ENCODE data around the gene ZNF423.

DNA sequence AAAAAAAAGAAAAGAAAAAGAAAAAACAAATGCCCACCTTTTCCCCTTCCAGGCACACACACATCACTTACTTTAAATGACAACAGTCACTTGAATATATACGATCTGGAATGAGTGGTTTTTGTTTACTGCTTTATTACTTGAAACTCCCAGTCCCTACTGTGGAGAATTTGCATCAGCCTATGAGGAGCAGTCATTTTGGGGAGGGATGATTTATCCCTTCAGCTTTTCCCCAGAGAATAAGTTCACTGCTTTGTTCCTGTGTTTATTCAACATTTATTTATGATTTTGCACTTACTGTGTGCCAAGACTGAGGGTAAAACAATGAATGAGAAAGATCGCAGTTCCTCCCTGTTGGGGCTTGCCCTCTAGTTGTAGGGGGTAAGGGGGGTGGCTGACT lies 4.7 kb upstream of the ZNF423 start:
- TF ChIP-seq ZFP36 (IDR thresholded peaks at IDR 0.05; ENCODE audit: low read depth, low read length, partially characterized antibody) (no peak), EZH2 (IDR thresholded peaks at IDR 0.05; ENCODE audit: borderline replicate concordance, low read depth, low read length) (no peak), FOS (IDR thresholded peaks at IDR 0.05; ENCODE audit: extremely low read depth, insufficient read length) (no peak), TRIM28 (IDR thresholded peaks at IDR 0.05) (no peak)
- TF ChIP-seq, protein P1, sequence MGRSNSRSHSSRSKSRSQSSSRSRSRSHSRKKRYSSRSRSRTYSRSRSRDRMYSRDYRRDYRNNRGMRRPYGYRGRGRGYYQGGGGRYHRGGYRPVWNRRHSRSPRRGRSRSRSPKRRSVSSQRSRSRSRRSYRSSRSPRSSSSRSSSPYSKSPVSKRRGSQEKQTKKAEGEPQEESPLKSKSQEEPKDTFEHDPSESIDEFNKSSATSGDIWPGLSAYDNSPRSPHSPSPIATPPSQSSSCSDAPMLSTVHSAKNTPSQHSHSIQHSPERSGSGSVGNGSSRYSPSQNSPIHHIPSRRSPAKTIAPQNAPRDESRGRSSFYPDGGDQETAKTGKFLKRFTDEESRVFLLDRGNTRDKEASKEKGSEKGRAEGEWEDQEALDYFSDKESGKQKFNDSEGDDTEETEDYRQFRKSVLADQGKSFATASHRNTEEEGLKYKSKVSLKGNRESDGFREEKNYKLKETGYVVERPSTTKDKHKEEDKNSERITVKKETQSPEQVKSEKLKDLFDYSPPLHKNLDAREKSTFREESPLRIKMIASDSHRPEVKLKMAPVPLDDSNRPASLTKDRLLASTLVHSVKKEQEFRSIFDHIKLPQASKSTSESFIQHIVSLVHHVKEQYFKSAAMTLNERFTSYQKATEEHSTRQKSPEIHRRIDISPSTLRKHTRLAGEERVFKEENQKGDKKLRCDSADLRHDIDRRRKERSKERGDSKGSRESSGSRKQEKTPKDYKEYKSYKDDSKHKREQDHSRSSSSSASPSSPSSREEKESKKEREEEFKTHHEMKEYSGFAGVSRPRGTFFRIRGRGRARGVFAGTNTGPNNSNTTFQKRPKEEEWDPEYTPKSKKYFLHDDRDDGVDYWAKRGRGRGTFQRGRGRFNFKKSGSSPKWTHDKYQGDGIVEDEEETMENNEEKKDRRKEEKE (IDR thresholded peaks at IDR 0.05; ENCODE audit: borderline replicate concordance in 1 of 2, control insufficient read depth in 1 of 2, low read depth in 2 of 2, low read length in 1 of 2) = no peak
- TF ChIP-seq, protein P2, sequence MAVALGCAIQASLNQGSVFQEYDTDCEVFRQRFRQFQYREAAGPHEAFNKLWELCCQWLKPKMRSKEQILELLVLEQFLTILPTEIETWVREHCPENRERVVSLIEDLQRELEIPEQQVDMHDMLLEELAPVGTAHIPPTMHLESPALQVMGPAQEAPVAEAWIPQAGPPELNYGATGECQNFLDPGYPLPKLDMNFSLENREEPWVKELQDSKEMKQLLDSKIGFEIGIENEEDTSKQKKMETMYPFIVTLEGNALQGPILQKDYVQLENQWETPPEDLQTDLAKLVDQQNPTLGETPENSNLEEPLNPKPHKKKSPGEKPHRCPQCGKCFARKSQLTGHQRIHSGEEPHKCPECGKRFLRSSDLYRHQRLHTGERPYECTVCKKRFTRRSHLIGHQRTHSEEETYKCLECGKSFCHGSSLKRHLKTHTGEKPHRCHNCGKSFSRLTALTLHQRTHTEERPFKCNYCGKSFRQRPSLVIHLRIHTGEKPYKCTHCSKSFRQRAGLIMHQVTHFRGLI (CRISPR knock-in tag; IDR thresholded peaks at IDR 0.05) = no peak
- TF ChIP-seq, protein P3, sequence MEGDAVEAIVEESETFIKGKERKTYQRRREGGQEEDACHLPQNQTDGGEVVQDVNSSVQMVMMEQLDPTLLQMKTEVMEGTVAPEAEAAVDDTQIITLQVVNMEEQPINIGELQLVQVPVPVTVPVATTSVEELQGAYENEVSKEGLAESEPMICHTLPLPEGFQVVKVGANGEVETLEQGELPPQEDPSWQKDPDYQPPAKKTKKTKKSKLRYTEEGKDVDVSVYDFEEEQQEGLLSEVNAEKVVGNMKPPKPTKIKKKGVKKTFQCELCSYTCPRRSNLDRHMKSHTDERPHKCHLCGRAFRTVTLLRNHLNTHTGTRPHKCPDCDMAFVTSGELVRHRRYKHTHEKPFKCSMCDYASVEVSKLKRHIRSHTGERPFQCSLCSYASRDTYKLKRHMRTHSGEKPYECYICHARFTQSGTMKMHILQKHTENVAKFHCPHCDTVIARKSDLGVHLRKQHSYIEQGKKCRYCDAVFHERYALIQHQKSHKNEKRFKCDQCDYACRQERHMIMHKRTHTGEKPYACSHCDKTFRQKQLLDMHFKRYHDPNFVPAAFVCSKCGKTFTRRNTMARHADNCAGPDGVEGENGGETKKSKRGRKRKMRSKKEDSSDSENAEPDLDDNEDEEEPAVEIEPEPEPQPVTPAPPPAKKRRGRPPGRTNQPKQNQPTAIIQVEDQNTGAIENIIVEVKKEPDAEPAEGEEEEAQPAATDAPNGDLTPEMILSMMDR (IDR thresholded peaks at IDR 0.05 in 2 of 3, conservative IDR thresholded peaks at IDR 0.05 in 1 of 3; ENCODE audit: insufficient read depth in 2 of 3, low read depth in 1 of 3, low read length in 3 of 3) = no peak
